ENCODE data around the gene BANF1.
A peak's percentile ranks its signal among the peaks of the same experiment; 100 is the strongest.

Gene BANF1

GRCh38 chr11:66001942-66002647 lies at the start of gene BANF1, which contains the start of gene EIF1AD:
Gene BANF1, plus strand, starts transcription at chr11:66002503. Its CDS starts 748 bp downstream, at chr11:66003251.
Gene EIF1AD, minus strand, starts transcription at chr11:66002157. Its CDS starts 1,768 bp downstream, at chr11:66000389.
- DNase-seq (ENCODE audit: low read depth), result peak; percentile 95

- DNase-seq (ENCODE audit: low read depth), result no peak
Observed at GRCh38 chr11:65953471-65953870, 48.8 kb upstream of the BANF1 start.

GRCh38 chr11:65954771-65955170 lies 47.5 kb upstream of the BANF1 start:
- DNase-seq (ENCODE audit: low read depth), result no peak

- no peak for DNase-seq (ENCODE audit: low read depth)
Observed at GRCh38 chr11:65958291-65958690, 44.0 kb upstream of the BANF1 start.

GRCh38 chr11:65958774-65959420 lies 43.4 kb upstream of the BANF1 start:
- DNase-seq (ENCODE audit: low read depth), result no peak

GRCh38 chr11:65960824-65961266 lies 41.5 kb upstream of the BANF1 start:
- no peak for DNase-seq (ENCODE audit: low read depth)

- peak; percentile 91 for DNase-seq (ENCODE audit: low read depth)
Observed at GRCh38 chr11:65961267-65962140, 40.8 kb upstream of the BANF1 start, which contains the start of gene SART1. Gene SART1, plus strand, starts transcription at chr11:65961734. Its CDS starts 47 bp downstream, at chr11:65961781.

- no peak for DNase-seq (ENCODE audit: low read depth)
Observed at GRCh38 chr11:65962141-65962564, 40.1 kb upstream of the BANF1 start.

- DNase-seq (ENCODE audit: low read depth), result no peak
Observed at GRCh38 chr11:65964906-65965305, 37.4 kb upstream of the BANF1 start.

- DNase-seq (ENCODE audit: low read depth), result no peak
Observed at GRCh38 chr11:65965986-65966762, 36.1 kb upstream of the BANF1 start.

GRCh38 chr11:65967329-65967934 lies 34.9 kb upstream of the BANF1 start:
- DNase-seq (ENCODE audit: low read depth), result no peak

- DNase-seq (ENCODE audit: low read depth), result no peak
Observed at GRCh38 chr11:65968600-65969482, 33.5 kb upstream of the BANF1 start.

- no peak for DNase-seq (ENCODE audit: low read depth)
Observed at GRCh38 chr11:65972116-65972515, 30.2 kb upstream of the BANF1 start.

GRCh38 chr11:65973439-65974110 lies 28.7 kb upstream of the BANF1 start:
- peak; percentile 30 for DNase-seq (ENCODE audit: low read depth)

GRCh38 chr11:65975771-65976170 lies 26.5 kb upstream of the BANF1 start:
- no peak for DNase-seq (ENCODE audit: low read depth)

GRCh38 chr11:65976216-65977176 lies 25.8 kb upstream of the BANF1 start:
- DNase-seq (ENCODE audit: low read depth), result no peak

GRCh38 chr11:65977621-65978390 lies 24.5 kb upstream of the BANF1 start:
- DNase-seq (ENCODE audit: low read depth), result no peak

Measured in HS-5 (cell line).